ENCODE measurements around the gene KRAS.

DNA sequence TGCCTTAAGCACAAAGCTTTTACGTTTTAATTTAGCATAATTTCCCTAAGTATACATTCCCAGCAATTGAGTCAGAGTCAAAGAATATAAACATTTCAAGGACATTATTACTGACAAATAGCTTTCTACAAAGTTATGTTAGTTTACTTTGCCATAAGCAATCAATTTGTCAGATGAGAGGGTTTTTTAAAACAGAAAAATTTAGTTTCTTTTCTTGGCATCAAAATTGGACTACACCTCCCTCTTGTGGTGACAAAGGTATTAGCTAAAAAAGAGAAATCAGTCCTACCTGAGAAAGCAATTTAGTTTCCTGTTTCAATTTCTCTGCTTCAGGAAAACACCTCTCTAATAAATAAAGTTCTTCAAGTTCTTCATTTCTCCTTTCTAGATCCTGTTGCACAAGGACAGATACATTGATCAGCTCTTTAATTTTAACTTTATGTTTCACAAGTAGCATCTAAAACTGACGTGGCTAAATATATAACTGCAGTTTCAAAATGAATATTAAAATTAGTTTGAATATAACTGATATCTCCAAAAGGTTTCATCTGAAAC is 95.6 kb downstream of the KRAS start:
- TF ChIP-seq, protein P1, sequence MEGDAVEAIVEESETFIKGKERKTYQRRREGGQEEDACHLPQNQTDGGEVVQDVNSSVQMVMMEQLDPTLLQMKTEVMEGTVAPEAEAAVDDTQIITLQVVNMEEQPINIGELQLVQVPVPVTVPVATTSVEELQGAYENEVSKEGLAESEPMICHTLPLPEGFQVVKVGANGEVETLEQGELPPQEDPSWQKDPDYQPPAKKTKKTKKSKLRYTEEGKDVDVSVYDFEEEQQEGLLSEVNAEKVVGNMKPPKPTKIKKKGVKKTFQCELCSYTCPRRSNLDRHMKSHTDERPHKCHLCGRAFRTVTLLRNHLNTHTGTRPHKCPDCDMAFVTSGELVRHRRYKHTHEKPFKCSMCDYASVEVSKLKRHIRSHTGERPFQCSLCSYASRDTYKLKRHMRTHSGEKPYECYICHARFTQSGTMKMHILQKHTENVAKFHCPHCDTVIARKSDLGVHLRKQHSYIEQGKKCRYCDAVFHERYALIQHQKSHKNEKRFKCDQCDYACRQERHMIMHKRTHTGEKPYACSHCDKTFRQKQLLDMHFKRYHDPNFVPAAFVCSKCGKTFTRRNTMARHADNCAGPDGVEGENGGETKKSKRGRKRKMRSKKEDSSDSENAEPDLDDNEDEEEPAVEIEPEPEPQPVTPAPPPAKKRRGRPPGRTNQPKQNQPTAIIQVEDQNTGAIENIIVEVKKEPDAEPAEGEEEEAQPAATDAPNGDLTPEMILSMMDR (IDR thresholded peaks at IDR 0.05) = peak; percentile 33 to 53 (median 46)
- TF ChIP-seq POLR2A (IDR thresholded peaks at IDR 0.05) = no peak
